Suprapubic skin (tissue), 4 donors: ENCODE measurements around the gene DOC2A.

Experiments
- CTCF ChIP-seq, 2 donors: fragments of 200-600 bp in 1 of 2; fragments of 450-650 bp in 1 of 2; sonication (generic) in 1 of 2; IDR thresholded peaks; one replicate each; pipeline ENCODE4 v1.5.1; 2016 to 2019; ENCODE audit warnings: antibody characterized with exemption in 2 of 2, mild to moderate bottlenecking in 1 of 2, moderate library complexity in 1 of 2
- EP300 ChIP-seq: sonication (generic); formaldehyde crosslinking; IDR thresholded peaks from one replicate; pipeline ENCODE4 v1.6.1; 2017; ENCODE audit warnings: antibody characterized with exemption
- POLR2A ChIP-seq, 2 donors: fragments of 450-650 bp; IDR thresholded peaks; one replicate each; pipeline ENCODE4 v1.6.1; 2017; ENCODE audit warnings: antibody characterized with exemption in 2 of 2, mild to moderate bottlenecking in 2 of 2, moderate library complexity in 2 of 2
- POLR2AphosphoS5 ChIP-seq, 3 donors: sonication (generic); formaldehyde crosslinking; IDR thresholded peaks; one replicate each; pipeline ENCODE4 v1.6.1; 2017; ENCODE audit warnings: antibody characterized with exemption in 3 of 3

GRCh38 chr16:29986931-29987330 is 23.9 kb downstream of the DOC2A start:
- no peak for TF ChIP-seq EP300
- TF ChIP-seq CTCF (IDR thresholded peaks at IDR 0.05): no peak
- TF ChIP-seq POLR2A (IDR thresholded peaks at IDR 0.05): no peak
- TF ChIP-seq POLR2AphosphoS5 (IDR thresholded peaks at IDR 0.05): no peak
